Glutamatergic neuron (in vitro differentiated cells): ENCODE data around the gene FAM53B. TPM values are rescaled to one million over a fixed set of nuclear protein-coding genes. Genes with fewer than 3 reads are reported as not detected.

Experiments
- DNase-seq: peaks from one replicate; pipeline ENCODE4 v3.0.0; 2022
- H3K27ac Mint-ChIP-seq: one replicate; pipeline ENCODE4 v1.8.0; 2020; ENCODE audit warnings: mild to moderate bottlenecking, mixed read lengths, inconsistent platforms; ENCODE audit not compliant: unreplicated experiment
- H3K27me3 Mint-ChIP-seq: one replicate; pipeline ENCODE4 v1.8.0; 2020; ENCODE audit warnings: mild to moderate bottlenecking, moderate library complexity, mixed read lengths, inconsistent platforms; ENCODE audit not compliant: unreplicated experiment
- H3K36me3 Mint-ChIP-seq: one replicate; pipeline ENCODE4 v1.8.0; 2020; ENCODE audit warnings: mild to moderate bottlenecking, mixed read lengths, inconsistent platforms; ENCODE audit not compliant: unreplicated experiment
- H3K4me1 Mint-ChIP-seq: one replicate; pipeline ENCODE4 v1.8.0; 2020; ENCODE audit warnings: mild to moderate bottlenecking, low read depth, mixed read lengths, inconsistent platforms; ENCODE audit not compliant: unreplicated experiment
- H3K4me3 Mint-ChIP-seq: one replicate; pipeline ENCODE4 v1.8.0; 2020; ENCODE audit warnings: mild to moderate bottlenecking, mixed read lengths, inconsistent platforms; ENCODE audit not compliant: unreplicated experiment
- H3K9me3 Mint-ChIP-seq: one replicate; pipeline ENCODE4 v1.8.0; 2020; ENCODE audit warnings: mild to moderate bottlenecking, moderate library complexity, mixed read lengths, inconsistent platforms; ENCODE audit not compliant: unreplicated experiment
- CTCF ChIP-seq: fragments of 200-600 bp; sonication (generic); IDR thresholded peaks from one replicate; pipeline ENCODE4 v1.5.0; 2021; ENCODE audit not compliant: partially characterized antibody, unreplicated experiment
- total RNA-seq: library from RNA; stranded (reverse); fragmentation: NEBNext Ultra II Directional; extraction: Animal tissue kit (Norgen Biotek cat#: 25700); gene quantifications from one replicate; pipeline ENCODE4 v1.2.1, GENCODE V29; 2021; ENCODE audit not compliant: unreplicated experiment

FAM53B gene
- total RNA-seq, 1 donor from 2014 or later: 30.5 TPM

GRCh38 chr10:124630551-124630950 lies 113.6 kb downstream of the FAM53B start:
- H3K27ac Mint-ChIP-seq: no peak overlapping the region
- no peak overlapping the region for H3K4me3 Mint-ChIP-seq
- DNase-seq: no peak
- H3K27me3 Mint-ChIP-seq: peaks cover 2% of the 10 kb centered on the region
- no peak for TF ChIP-seq CTCF
- H3K4me1 Mint-ChIP-seq: peaks cover 26% of the 10 kb centered on the region
- H3K9me3 Mint-ChIP-seq: peaks cover 12% of the 10 kb centered on the region
- H3K36me3 Mint-ChIP-seq: no peaks in the 10 kb centered on the region

DNA sequence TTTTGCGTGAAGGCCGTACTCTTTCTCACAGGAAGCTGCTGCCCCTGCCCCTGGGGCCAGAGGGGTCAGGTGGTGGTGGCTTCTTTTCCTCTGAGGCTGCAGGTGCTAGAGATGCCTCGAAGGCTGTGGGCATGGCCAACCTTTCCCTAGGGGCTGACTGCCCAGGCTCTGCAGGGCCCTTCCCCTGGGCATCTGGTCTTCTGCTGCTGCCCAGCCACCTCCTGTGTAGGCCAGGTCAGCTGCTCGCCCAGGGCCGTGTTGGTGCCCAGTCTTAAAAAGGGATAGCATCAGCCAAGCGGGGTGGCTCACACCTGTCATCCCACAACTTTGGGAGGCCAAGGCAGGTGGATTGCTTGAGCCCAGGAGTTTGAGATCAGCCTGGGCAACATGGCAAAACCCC lies 114.3 kb downstream of the FAM53B start:
- no peak for TF ChIP-seq CTCF
- H3K27me3 Mint-ChIP-seq: peaks cover 4% of the 10 kb centered on the region
- peaks cover 14% of the 10 kb centered on the region for H3K9me3 Mint-ChIP-seq
- no peaks in the 10 kb centered on the region for H3K36me3 Mint-ChIP-seq
- H3K4me1 Mint-ChIP-seq: peaks cover 29% of the 10 kb centered on the region
- no peak for DNase-seq
- H3K4me3 Mint-ChIP-seq: no peak overlapping the region
- no peak overlapping the region for H3K27ac Mint-ChIP-seq

DNA sequence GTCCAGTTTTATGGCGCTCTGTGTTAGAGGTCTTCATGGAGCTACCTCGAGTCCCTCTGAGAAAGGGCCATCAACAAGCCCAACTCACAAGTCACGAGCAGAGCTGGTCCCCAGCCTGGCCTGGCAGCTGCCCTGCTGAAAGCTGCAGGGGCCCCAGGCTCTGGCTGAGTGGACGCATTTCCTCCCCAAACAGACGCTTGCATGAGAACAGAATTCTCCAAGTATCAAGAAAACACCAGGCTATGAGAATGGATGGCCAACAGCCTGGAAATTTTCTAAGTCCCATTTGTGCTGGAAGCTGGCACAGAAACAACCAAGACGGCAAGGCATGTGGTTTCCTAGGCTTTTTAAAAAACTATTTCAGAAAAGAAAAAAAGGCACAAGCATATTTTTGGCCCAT lies 114.8 kb downstream of the FAM53B start:
- peaks cover 4% of the 10 kb centered on the region for H3K27me3 Mint-ChIP-seq
- peak overlapping the region; percentile 1 for H3K27ac Mint-ChIP-seq
- DNase-seq: no peak
- H3K9me3 Mint-ChIP-seq: peaks cover 14% of the 10 kb centered on the region
- peaks cover 34% of the 10 kb centered on the region for H3K4me1 Mint-ChIP-seq
- no peak overlapping the region for H3K4me3 Mint-ChIP-seq
- TF ChIP-seq CTCF: no peak
- H3K36me3 Mint-ChIP-seq: no peaks in the 10 kb centered on the region

- H3K36me3 Mint-ChIP-seq: no peaks in the 10 kb centered on the region
- H3K4me1 Mint-ChIP-seq: peaks cover 39% of the 10 kb centered on the region
- no peak overlapping the region for H3K27ac Mint-ChIP-seq
- H3K9me3 Mint-ChIP-seq: peaks cover 14% of the 10 kb centered on the region
- no peak for DNase-seq
- peaks cover 7% of the 10 kb centered on the region for H3K27me3 Mint-ChIP-seq
- TF ChIP-seq CTCF: no peak
- no peak overlapping the region for H3K4me3 Mint-ChIP-seq
Observed at GRCh38 chr10:124628676-124629021, 115.5 kb downstream of the FAM53B start.

DNA sequence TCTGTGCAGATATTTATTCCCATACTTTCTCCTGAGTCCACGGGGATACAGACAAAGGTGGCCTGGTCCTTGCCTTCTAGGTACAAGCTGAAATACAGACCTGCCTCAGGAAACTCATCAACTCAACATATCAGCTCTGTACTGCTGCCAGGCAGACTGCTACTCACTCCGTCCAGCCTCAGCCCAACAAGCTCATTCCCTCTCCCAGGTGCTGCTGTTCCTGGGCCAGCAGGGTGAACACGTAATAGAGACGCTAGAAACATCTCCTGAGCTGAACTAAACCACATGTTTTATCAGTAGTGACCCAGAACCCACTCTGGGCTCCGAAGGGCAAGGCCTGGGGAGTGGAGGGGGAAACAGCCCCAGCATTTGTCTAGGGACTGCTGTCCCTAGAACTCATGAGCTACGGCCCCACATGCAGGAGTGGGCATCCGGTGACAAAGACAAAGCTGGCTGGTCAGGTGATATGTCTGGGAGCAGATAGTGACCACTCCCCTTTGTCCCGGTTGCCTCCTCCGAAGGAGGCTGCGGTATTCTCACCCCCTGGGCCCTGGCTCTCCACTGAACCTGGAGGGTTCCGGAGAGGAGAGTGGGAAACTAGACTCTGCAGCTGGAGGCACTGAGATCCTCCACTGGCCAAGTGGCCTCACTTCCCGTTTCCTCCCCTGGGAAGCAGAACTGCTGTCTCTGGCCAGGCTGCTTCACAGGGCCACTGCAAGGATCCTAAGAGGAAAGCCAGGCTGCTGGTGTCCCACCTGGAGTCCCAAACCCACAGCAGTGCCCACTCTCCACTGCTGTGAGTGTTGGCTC lies 116.1 kb downstream of the FAM53B start:
- peaks cover 35% of the 10 kb centered on the region for H3K4me1 Mint-ChIP-seq
- no peaks in the 10 kb centered on the region for H3K36me3 Mint-ChIP-seq
- TF ChIP-seq CTCF: no peak
- H3K27me3 Mint-ChIP-seq: peaks cover 7% of the 10 kb centered on the region
- no peak overlapping the region for H3K27ac Mint-ChIP-seq
- peaks cover 10% of the 10 kb centered on the region for H3K9me3 Mint-ChIP-seq
- no peak for DNase-seq
- no peak overlapping the region for H3K4me3 Mint-ChIP-seq
